CD4-positive, alpha-beta T cell treated with Interferon alpha-2 for 1 hour (primary cell): ENCODE measurements around the gene RCBTB2.
"Not testable (repeated sequence)": the region's sequence is repeated elsewhere in the genome, so short reads cannot be mapped to it uniquely, and the experiment has no call there.

Experiments
- DNase-seq, 2 donors: peaks; one replicate each; pipeline ENCODE4 v3.0.0-alpha.2; 2020 to 2022

Gene RCBTB2

GRCh38 chr13:48492470-48493065, 40.3 kb downstream of the RCBTB2 start:
- peak; percentile 83 to 87 for DNase-seq

- peak in 1 of 2 donors; percentile 40 for DNase-seq
Observed at GRCh38 chr13:48492096-48492440, 40.8 kb downstream of the RCBTB2 start.

- peak in 1 of 2 donors; percentile 47 for DNase-seq
Observed at GRCh38 chr13:48491423-48492095, 41.3 kb downstream of the RCBTB2 start.

- DNase-seq: no peak
Observed at GRCh38 chr13:48490241-48490640, 42.6 kb downstream of the RCBTB2 start.

- DNase-seq: peak in 1 of 2 donors; percentile 11
Observed at GRCh38 chr13:48489666-48490065, 43.2 kb downstream of the RCBTB2 start.

GRCh38 chr13:48488995-48489394, 43.9 kb downstream of the RCBTB2 start:
- DNase-seq: peak in 1 of 2 donors; percentile 24

GRCh38 chr13:48487968-48488367, 44.9 kb downstream of the RCBTB2 start:
- no peak for DNase-seq

- DNase-seq: no peak
Observed at GRCh38 chr13:48486836-48487235, 46.0 kb downstream of the RCBTB2 start.

GRCh38 chr13:48486362-48486761, 46.5 kb downstream of the RCBTB2 start:
- no peak for DNase-seq

- no peak for DNase-seq
Observed at GRCh38 chr13:48485432-48485831, 47.4 kb downstream of the RCBTB2 start.

GRCh38 chr13:48483575-48483974, 49.3 kb downstream of the RCBTB2 start:
- DNase-seq: no peak

- no peak for DNase-seq
Observed at GRCh38 chr13:48478391-48478790, 54.5 kb downstream of the RCBTB2 start.

GRCh38 chr13:48477191-48477855, 55.6 kb downstream of the RCBTB2 start:
- no peak for DNase-seq

- DNase-seq: no peak
Observed at GRCh38 chr13:48476686-48477085, 56.2 kb downstream of the RCBTB2 start.

GRCh38 chr13:48476215-48476614, 56.7 kb downstream of the RCBTB2 start:
- no peak for DNase-seq

GRCh38 chr13:48475230-48475629, 57.6 kb downstream of the RCBTB2 start:
- DNase-seq: no peak

GRCh38 chr13:48457578-48458242, 75.2 kb downstream of the RCBTB2 start:
- no peak for DNase-seq

GRCh38 chr13:48456546-48456945, 76.3 kb downstream of the RCBTB2 start:
- no peak for DNase-seq

GRCh38 chr13:48451196-48451595, 81.7 kb downstream of the RCBTB2 start:
- DNase-seq: not testable (repeated sequence)

GRCh38 chr13:48449656-48450055, 83.2 kb downstream of the RCBTB2 start:
- no peak for DNase-seq

- no peak for DNase-seq
Observed at GRCh38 chr13:48448959-48449614, 83.8 kb downstream of the RCBTB2 start.

GRCh38 chr13:48448285-48448958, 84.5 kb downstream of the RCBTB2 start:
- DNase-seq: no peak

GRCh38 chr13:48446464-48446863, 86.4 kb downstream of the RCBTB2 start:
- no peak for DNase-seq
